ENCODE data around the gene DBF4B.

- TF ChIP-seq CTCF (conservative IDR thresholded peaks at IDR 0.05; ENCODE audit: low read depth, low read length) = no peak
- no peak for TF ChIP-seq EZH2 (IDR thresholded peaks at IDR 0.05; ENCODE audit: borderline replicate concordance, low read depth, low read length, poor library complexity, severe bottlenecking)
These were observed 73.9 kb downstream of the DBF4B start for GRCh38 chr17:44782326-44782850.
